ENCODE results near the gene GOLGA3.
"Not testable (repeated sequence)": the region's sequence is repeated elsewhere in the genome, so short reads cannot be mapped to it uniquely, and the experiment has no call there.

The GOLGA3 gene

DNA sequence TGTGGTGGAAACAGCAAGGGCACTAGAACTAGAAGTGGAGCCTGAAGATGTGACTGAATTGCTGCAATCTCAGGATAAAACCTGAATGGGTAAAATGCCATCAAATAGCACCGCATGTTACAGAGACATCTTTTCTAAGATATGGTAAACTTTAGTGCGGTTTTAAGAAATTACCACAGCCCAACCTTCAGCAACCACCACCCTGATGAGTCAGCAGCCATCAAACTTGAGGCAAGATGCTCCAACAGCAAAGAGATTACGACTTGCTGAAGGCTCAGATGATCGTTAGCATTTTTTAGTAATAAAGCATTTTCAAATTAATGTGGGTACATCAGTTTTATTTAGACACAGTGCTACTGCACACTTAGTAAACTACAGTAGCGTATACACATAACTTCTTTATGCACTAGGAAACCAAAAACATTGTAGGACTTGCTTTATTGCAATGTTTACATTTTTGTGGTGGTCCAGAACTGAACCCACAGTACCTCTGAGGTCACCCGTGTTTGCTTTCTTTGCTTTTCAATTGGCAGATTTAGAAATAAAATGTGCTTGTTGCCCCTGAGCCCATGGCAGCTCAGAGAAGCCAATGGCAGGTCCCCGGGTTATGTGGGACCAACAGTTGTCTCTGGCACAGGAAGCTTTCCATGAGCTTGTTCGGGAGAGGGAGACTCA is 15.9 kb downstream of the GOLGA3 start:
- DNase-seq (ENCODE audit: insufficient read length, low spot score), result no peak

DNA sequence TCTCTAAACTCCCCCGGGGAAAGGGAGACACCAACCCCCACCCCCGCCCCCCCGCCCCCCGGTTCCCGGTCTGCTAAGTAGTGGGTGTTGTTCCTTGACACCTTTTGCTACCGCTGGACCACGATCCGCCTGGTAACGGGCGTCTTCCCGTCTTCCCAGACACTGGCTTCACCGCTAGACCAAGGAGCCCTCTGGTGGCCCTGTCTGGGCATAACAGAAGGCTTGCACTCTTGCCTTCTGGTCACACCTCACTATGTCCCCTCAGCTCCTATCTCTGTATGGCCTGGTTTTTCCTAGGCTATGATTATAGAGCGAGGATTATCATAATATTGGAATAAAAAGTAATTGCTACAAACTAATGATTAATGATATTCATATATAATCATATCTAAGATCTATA is 19.3 kb downstream of the GOLGA3 start:
- FAIRE-seq; DNase-seq (ENCODE audit: insufficient read length, low spot score): not testable (repeated sequence)

More for the DNA sequence above, 15.9 kb downstream of the GOLGA3 start:
- FAIRE-seq, result no peak
- TF ChIP-seq SPI1 (IDR thresholded peaks at IDR 0.05; ENCODE audit: low read depth, low read length) (no peak), POLR2A (IDR thresholded peaks at IDR 0.05; ENCODE audit: low read depth, low read length) (no peak), POLR2AphosphoS5 (IDR thresholded peaks at IDR 0.05; ENCODE audit: low read depth, low read length) (no peak), PAX5 (IDR thresholded peaks at IDR 0.05; ENCODE audit: insufficient read depth, low read length, severe bottlenecking) (no peak), TAF1 (IDR thresholded peaks at IDR 0.05; ENCODE audit: low read depth, low read length) (no peak), POU2F2 (IDR thresholded peaks at IDR 0.05; ENCODE audit: low read depth, low read length) (no peak)

DNA sequence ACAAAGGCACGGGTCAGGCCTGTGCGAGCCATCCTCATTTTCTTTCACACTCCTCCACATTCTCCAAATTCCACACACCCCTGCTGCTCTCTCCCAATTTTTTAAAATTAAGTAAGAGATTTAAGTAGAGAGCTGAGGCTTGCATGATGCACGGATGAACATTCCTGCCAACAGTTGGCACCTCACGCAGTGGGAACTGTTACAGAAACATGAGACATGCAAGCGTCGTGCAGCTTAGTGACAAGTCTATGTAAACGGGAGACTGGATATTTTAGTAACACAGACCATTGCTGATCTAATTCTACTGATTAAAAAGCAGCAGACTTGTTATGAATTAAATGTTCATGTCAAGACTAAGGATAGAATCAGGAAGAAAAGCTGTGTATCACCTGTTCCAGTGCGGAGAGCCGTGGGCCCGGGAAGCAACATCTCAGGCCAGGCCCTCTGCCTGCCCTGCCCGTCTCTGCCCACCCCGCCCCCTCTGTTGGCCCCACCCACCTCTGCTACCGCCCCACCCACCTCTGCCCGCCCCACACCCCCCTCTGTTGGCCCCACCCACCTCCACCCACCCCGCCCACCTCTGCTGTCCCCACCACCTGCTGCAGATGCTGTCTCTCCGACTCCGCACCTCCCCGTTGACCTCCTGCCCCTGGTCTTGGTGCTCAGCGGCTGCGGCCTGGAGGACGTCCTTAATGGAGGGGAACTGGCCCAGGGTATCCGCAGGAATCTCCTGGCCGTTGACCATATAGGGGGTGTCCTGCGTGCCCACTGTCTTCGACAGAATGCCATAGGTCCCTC is 21.2 kb downstream of the GOLGA3 start:
- TF ChIP-seq PAX5 (IDR thresholded peaks at IDR 0.05; ENCODE audit: insufficient read depth, low read length, severe bottlenecking) (no peak), TAF1 (IDR thresholded peaks at IDR 0.05; ENCODE audit: low read depth, low read length) (no peak), POLR2AphosphoS5 (IDR thresholded peaks at IDR 0.05; ENCODE audit: low read depth, low read length) (no peak)
- FAIRE-seq (no peak), DNase-seq (ENCODE audit: insufficient read length, low spot score) (no peak)

DNA sequence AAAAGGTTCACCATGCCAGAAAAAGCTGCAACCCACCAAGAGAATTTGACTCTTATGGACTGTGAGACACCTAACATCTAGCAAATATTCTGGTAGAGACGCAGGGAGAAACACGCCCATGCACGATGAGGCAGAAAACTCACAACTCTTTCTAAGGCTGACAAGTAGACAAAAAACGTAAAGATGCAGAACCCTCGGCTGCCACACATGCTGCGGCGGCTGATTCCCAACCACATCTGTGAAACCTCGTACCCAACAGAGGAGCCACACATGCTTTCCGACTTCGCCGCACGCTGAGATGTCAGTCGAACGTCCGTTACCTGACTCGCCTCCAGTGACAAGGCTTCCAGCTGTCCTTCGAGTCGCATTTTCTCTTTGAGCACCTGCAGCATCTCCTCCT is 21.8 kb downstream of the GOLGA3 start:
- no peak for TF ChIP-seq POLR2AphosphoS5 (IDR thresholded peaks at IDR 0.05; ENCODE audit: low read depth, low read length)
- no peak for TF ChIP-seq POU2F2 (IDR thresholded peaks at IDR 0.05; ENCODE audit: low read depth, low read length)
- no peak for TF ChIP-seq TAF1 (IDR thresholded peaks at IDR 0.05; ENCODE audit: low read depth, low read length)
- TF ChIP-seq SPI1 (IDR thresholded peaks at IDR 0.05; ENCODE audit: low read depth, low read length), result no peak
- no peak for TF ChIP-seq POLR2A (IDR thresholded peaks at IDR 0.05; ENCODE audit: low read depth, low read length)
- no peak for TF ChIP-seq PAX5 (IDR thresholded peaks at IDR 0.05; ENCODE audit: insufficient read depth, low read length, severe bottlenecking)
- FAIRE-seq, result no peak
- no peak for DNase-seq (ENCODE audit: insufficient read length, low spot score)

DNA sequence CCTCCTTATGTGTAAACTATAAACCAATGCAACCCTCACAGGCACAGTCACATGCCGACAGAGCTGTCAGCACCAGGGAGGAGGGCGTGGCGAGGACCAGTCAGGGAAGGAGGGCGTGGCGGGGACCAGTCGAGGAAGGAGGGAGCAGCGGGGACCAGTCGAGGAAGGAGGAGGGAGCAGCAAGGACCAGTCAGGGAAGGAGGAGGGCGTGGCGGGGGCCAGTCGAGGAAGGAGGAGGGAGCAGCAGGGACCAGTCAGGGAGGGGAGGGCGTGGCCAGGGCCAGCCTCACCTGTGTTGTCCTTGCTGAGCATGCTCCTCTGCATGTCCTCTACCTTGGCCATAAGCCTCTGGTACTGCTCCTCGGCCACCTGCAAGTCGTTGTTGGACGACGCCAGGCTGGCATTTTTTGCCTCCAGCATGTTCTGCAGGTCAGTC is 24.2 kb downstream of the GOLGA3 start:
- FAIRE-seq (no peak), DNase-seq (ENCODE audit: insufficient read length, low spot score) (no peak)
- TF ChIP-seq POLR2A (IDR thresholded peaks at IDR 0.05; ENCODE audit: low read depth, low read length), result no peak
- no peak for TF ChIP-seq PAX5 (IDR thresholded peaks at IDR 0.05; ENCODE audit: insufficient read depth, low read length, severe bottlenecking)
- no peak for TF ChIP-seq POU2F2 (IDR thresholded peaks at IDR 0.05; ENCODE audit: low read depth, low read length)
- TF ChIP-seq SPI1 (IDR thresholded peaks at IDR 0.05; ENCODE audit: low read depth, low read length), result no peak
- no peak for TF ChIP-seq POLR2AphosphoS5 (IDR thresholded peaks at IDR 0.05; ENCODE audit: low read depth, low read length)
- TF ChIP-seq TAF1 (IDR thresholded peaks at IDR 0.05; ENCODE audit: low read depth, low read length), result no peak

DNA sequence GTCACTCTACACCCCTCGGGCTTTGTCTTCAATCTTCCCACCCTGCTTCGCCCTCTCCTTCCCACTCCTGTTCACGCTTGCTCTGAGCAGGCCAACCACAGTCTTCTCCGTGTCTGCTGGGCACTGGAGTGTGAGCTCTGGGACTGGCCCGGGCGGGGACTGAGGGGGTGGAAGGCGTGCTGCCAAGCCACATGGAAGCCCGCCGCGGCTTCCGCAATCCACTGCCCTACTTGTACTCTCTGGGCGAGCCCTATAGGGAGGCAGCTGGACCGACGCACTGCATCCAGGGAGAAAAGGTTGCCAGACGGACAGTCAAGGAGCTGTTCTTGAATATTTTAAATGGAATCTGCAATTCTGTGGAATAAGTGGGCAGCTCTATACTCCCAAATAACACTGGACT is 24.8 kb downstream of the GOLGA3 start:
- DNase-seq (ENCODE audit: insufficient read length, low spot score) (no peak), FAIRE-seq (no peak)
- no peak for TF ChIP-seq POLR2A (IDR thresholded peaks at IDR 0.05; ENCODE audit: low read depth, low read length)
- no peak for TF ChIP-seq PAX5 (IDR thresholded peaks at IDR 0.05; ENCODE audit: insufficient read depth, low read length, severe bottlenecking)
- no peak for TF ChIP-seq SPI1 (IDR thresholded peaks at IDR 0.05; ENCODE audit: low read depth, low read length)
- no peak for TF ChIP-seq TAF1 (IDR thresholded peaks at IDR 0.05; ENCODE audit: low read depth, low read length)
- no peak for TF ChIP-seq POU2F2 (IDR thresholded peaks at IDR 0.05; ENCODE audit: low read depth, low read length)
- no peak for TF ChIP-seq POLR2AphosphoS5 (IDR thresholded peaks at IDR 0.05; ENCODE audit: low read depth, low read length)

DNA sequence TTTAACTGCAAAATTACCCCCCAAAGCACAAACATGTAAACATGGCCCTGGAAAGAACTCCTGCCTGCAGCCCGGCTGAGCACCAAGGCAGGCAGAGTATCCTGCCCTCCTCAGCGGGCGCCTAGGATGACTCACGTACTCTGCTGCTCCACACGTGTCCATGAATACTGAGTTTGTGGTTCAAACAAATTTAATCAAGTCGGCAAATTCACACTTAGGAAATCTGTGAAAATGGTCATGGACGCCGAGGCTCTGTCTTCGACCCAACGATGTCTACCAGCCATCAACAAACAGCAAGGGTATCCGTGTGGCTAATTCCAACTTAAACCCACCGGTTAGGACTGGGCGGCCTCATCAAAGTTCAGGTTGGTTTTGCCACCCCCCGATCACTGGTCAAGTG is 25.5 kb downstream of the GOLGA3 start:
- TF ChIP-seq TAF1 (IDR thresholded peaks at IDR 0.05; ENCODE audit: low read depth, low read length), result no peak
- TF ChIP-seq POLR2AphosphoS5 (IDR thresholded peaks at IDR 0.05; ENCODE audit: low read depth, low read length), result no peak
- TF ChIP-seq SPI1 (IDR thresholded peaks at IDR 0.05; ENCODE audit: low read depth, low read length), result no peak
- TF ChIP-seq POLR2A (IDR thresholded peaks at IDR 0.05; ENCODE audit: low read depth, low read length), result no peak
- no peak for TF ChIP-seq PAX5 (IDR thresholded peaks at IDR 0.05; ENCODE audit: insufficient read depth, low read length, severe bottlenecking)
- no peak for TF ChIP-seq POU2F2 (IDR thresholded peaks at IDR 0.05; ENCODE audit: low read depth, low read length)
- no peak for FAIRE-seq

DNA sequence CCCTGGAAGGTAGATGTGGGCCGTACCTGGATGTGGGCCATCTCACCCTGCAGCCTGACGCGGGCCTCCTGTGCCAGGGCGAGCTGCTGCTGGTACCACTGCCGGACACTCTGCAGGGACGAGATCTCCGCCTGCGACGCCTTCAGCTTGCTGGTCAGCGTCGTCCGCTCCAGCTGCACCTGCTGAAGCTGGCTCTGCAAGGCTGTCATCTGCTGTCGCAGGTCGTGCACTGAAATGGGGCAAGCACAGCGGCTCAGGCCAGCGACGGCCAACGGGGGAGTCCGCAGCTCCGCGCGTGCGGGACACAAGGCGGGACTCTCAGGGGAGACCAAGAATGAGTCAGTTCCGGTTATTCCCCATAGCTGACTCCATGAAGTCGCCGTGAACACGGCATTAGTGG is 26.9 kb downstream of the GOLGA3 start:
- no peak for TF ChIP-seq PAX5 (IDR thresholded peaks at IDR 0.05; ENCODE audit: insufficient read depth, low read length, severe bottlenecking)
- DNase-seq (ENCODE audit: insufficient read length, low spot score) (no peak), FAIRE-seq (peak; percentile 26)

More for the DNA sequence above, 25.5 kb downstream of the GOLGA3 start:
- DNase-seq (ENCODE audit: insufficient read length, low spot score), result no peak

DNA sequence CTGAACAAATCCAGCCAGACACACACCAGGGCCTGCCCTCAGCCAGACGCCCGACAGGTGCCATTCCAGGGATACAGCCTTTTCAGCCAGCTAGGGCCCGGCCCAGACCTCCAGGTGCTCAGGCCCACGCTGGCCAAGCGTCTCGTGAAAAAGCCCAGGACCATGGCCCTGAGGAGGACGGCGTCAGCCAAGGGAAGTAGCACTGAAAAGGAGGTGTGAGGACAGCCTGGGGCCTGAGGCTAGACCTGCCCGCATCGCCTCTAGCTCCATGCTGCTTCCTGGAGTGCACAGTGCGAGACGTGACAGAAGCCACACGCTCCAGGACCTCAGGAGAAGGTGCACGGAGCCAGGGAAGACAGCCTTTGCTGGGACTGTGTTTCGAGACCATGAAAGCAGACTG is 29.8 kb downstream of the GOLGA3 start:
- FAIRE-seq (no peak), DNase-seq (ENCODE audit: insufficient read length, low spot score) (no peak)
- TF ChIP-seq TAF1 (IDR thresholded peaks at IDR 0.05; ENCODE audit: low read depth, low read length) (no peak), SPI1 (IDR thresholded peaks at IDR 0.05; ENCODE audit: low read depth, low read length) (no peak), PAX5 (IDR thresholded peaks at IDR 0.05; ENCODE audit: insufficient read depth, low read length, severe bottlenecking) (no peak), POU2F2 (IDR thresholded peaks at IDR 0.05; ENCODE audit: low read depth, low read length) (no peak), POLR2A (IDR thresholded peaks at IDR 0.05; ENCODE audit: low read depth, low read length) (no peak), POLR2AphosphoS5 (IDR thresholded peaks at IDR 0.05; ENCODE audit: low read depth, low read length) (no peak)

Measured in GM12891 (cell line).